OCI-LY1 (cell line): ENCODE data around the gene BLOC1S5.
A peak's percentile ranks its signal among the peaks of the same experiment; 100 is the strongest.

ENCODE experiments used
- H2AFZ ChIP-seq: fragments of 200-600 bp; sonication (generic), shearing (Covaris generic); 2 replicates; pipeline ENCODE4 v1.6.0; 2014; ENCODE audit warnings: antibody characterized with exemption, mild to moderate bottlenecking, low read length
- H3F3A ChIP-seq: fragments of 200-600 bp; sonication (generic), shearing (Covaris generic); 2 replicates; pipeline ENCODE4 v1.6.0; 2014; ENCODE audit warnings: mild to moderate bottlenecking, antibody characterized with exemption, low read length, moderate library complexity; ENCODE audit not compliant: insufficient read depth
- H3K27ac ChIP-seq: fragments of 200-600 bp; sonication (generic); 2 replicates; pipeline ENCODE4 v1.5.1; 2014; ENCODE audit warnings: low read length, mixed run types, mild to moderate bottlenecking, low read depth; ENCODE audit not compliant: poor library complexity, severe bottlenecking
- H3K27me3 ChIP-seq: fragments of 200-600 bp; sonication (generic); 2 replicates; pipeline ENCODE4 v1.6.0; 2014; ENCODE audit warnings: antibody characterized with exemption, mild to moderate bottlenecking, low read length, moderate library complexity; ENCODE audit not compliant: insufficient read depth
- H3K36me3 ChIP-seq: fragments of 200-600 bp; sonication (generic); 2 replicates; pipeline ENCODE4 v1.6.1; 2014; ENCODE audit warnings: mild to moderate bottlenecking, antibody characterized with exemption, low read length, moderate library complexity, mixed read lengths; ENCODE audit not compliant: insufficient read depth
- H3K4me1 ChIP-seq: fragments of 200-600 bp; sonication (generic); 2 replicates; pipeline ENCODE4 v1.5.1; 2014; ENCODE audit warnings: mild to moderate bottlenecking, low read length, moderate library complexity; ENCODE audit not compliant: insufficient read depth, severe bottlenecking
- H3K4me2 ChIP-seq: fragments of 200-600 bp; sonication (generic), shearing (Covaris generic); 2 replicates; pipeline ENCODE4 v1.6.1; 2014; ENCODE audit warnings: low read length
- H3K4me3 ChIP-seq: fragments of 200-600 bp; sonication (generic); 2 replicates; pipeline ENCODE4 v1.5.1; 2014; ENCODE audit warnings: low read length, low read depth, mild to moderate bottlenecking, mixed read lengths; ENCODE audit not compliant: poor library complexity, severe bottlenecking
- H3K79me2 ChIP-seq: fragments of 200-600 bp; shearing (Covaris generic); 2 replicates; pipeline ENCODE4 v1.6.1; 2016; ENCODE audit warnings: mixed run types, low read length, mixed read lengths; ENCODE audit not compliant: insufficient read depth
- H3K9ac ChIP-seq: fragments of 200-600 bp; sonication (generic), shearing (Covaris generic); 2 replicates; pipeline ENCODE4 v1.6.1; 2014; ENCODE audit warnings: mild to moderate bottlenecking, low read length, mixed read lengths
- H3K9me2 ChIP-seq: fragments of 200-600 bp; sonication (generic), shearing (Covaris generic); 2 replicates; pipeline ENCODE4 v1.6.1; 2014; ENCODE audit warnings: low read depth, mild to moderate bottlenecking, low read length, mixed read lengths
- H3K9me3 ChIP-seq: fragments of 200-600 bp; shearing (Covaris generic); 2 replicates; pipeline ENCODE4 v1.6.1; 2014; ENCODE audit warnings: low read length, mixed read lengths
- H4K20me1 ChIP-seq: fragments of 200-600 bp; sonication (generic), shearing (Covaris generic); 2 replicates; pipeline ENCODE4 v1.6.0; 2016; ENCODE audit warnings: mild to moderate bottlenecking, low read length; ENCODE audit not compliant: insufficient read depth
- CTCF ChIP-seq: fragments of 200-600 bp; sonication (generic), shearing (Covaris generic); IDR thresholded peaks from 2 replicates; pipeline ENCODE4 v1.5.1; 2017; ENCODE audit warnings: mild to moderate bottlenecking, antibody characterized with exemption, low read length, moderate library complexity, mixed read lengths
- EZH2 ChIP-seq: fragments of 200-600 bp; sonication (generic), shearing (Covaris generic); IDR thresholded peaks from 2 replicates; pipeline ENCODE4 v1.8.0; 2017; ENCODE audit warnings: borderline replicate concordance, mixed run types, mild to moderate bottlenecking, antibody characterized with exemption, low read length, moderate library complexity, mixed read lengths

BLOC1S5 gene

GRCh38 chr6:8100159-8100854 lies 36.1 kb upstream of the BLOC1S5 start:
- H3K9ac ChIP-seq, result no peak overlapping the region
- H3K4me2 ChIP-seq, result peak overlapping the region; percentile 21
- peaks cover 51% of the 10 kb centered on the region for H3K36me3 ChIP-seq
- H2AFZ ChIP-seq, result no peak overlapping the region
- H3K79me2 ChIP-seq, result peaks cover 57% of the 10 kb centered on the region
- H3K4me3 ChIP-seq, result peak overlapping the region; percentile 25
- H3K4me1 ChIP-seq, result peaks cover 18% of the 10 kb centered on the region
- no peaks in the 10 kb centered on the region for H4K20me1 ChIP-seq
- H3K9me3 ChIP-seq, result no peaks in the 10 kb centered on the region
- no peak overlapping the region for H3K27ac ChIP-seq
- no peaks in the 10 kb centered on the region for H3K27me3 ChIP-seq
- TF ChIP-seq CTCF, result no peak
- TF ChIP-seq EZH2, result no peak
- no peaks in the 10 kb centered on the region for H3K9me2 ChIP-seq
- H3F3A ChIP-seq, result no peaks in the 10 kb centered on the region

- no peaks in the 10 kb centered on the region for H3F3A ChIP-seq
- peaks cover 98% of the 10 kb centered on the region for H3K36me3 ChIP-seq
- no peak overlapping the region for H3K27ac ChIP-seq
- H3K9me3 ChIP-seq, result peaks cover 6% of the 10 kb centered on the region
- H3K27me3 ChIP-seq, result no peaks in the 10 kb centered on the region
- no peaks in the 10 kb centered on the region for H4K20me1 ChIP-seq
- H3K4me1 ChIP-seq, result no peaks in the 10 kb centered on the region
- no peak overlapping the region for H2AFZ ChIP-seq
- no peak overlapping the region for H3K4me3 ChIP-seq
- no peaks in the 10 kb centered on the region for H3K9me2 ChIP-seq
- H3K4me2 ChIP-seq, result no peak overlapping the region
- no peak overlapping the region for H3K9ac ChIP-seq
- TF ChIP-seq CTCF (no peak), EZH2 (no peak)
- 0 out of 2 replicates have a peak, but pooled peaks cover under 1% of the 10 kb centered on the region for H3K79me2 ChIP-seq
Measured at GRCh38 chr6:8090650-8091049, 26.5 kb upstream of the BLOC1S5 start.

- Histone ChIP-seq H3K36me3 (peaks cover 98% of the 10 kb centered on the region), H3K9me3 (peaks cover 6% of the 10 kb centered on the region), H3K4me3 (no peak overlapping the region), H4K20me1 (no peaks in the 10 kb centered on the region; the same call in 1 of the 2 replicates), H3K27me3 (no peaks in the 10 kb centered on the region), H3K9ac (no peak overlapping the region), H3K4me1 (no peaks in the 10 kb centered on the region), H3K79me2 (no peaks in the 10 kb centered on the region), H3K4me2 (no peak overlapping the region), H2AFZ (no peak overlapping the region), H3K9me2 (no peaks in the 10 kb centered on the region), H3K27ac (no peak overlapping the region), H3F3A (no peaks in the 10 kb centered on the region)
- TF ChIP-seq CTCF, result no peak
- TF ChIP-seq EZH2, result no peak
Measured at GRCh38 chr6:8088886-8089285, 24.7 kb upstream of the BLOC1S5 start.
